Subcutaneous abdominal adipose tissue (tissue), 5 donors: ENCODE measurements around the gene BPGM.
A peak's percentile ranks its signal among the peaks of the same experiment; 100 is the strongest.
"Not testable (repeated sequence)": the region's sequence is repeated elsewhere in the genome, so short reads cannot be mapped to it uniquely, and the experiment has no call there.

Experiments
- H3K27ac ChIP-seq: one replicate; pipeline ENCODE4 v1.7.0; 2013; ENCODE audit warnings: low read depth, mild to moderate bottlenecking, inconsistent platforms, low read length, moderate library complexity
- H3K27me3 ChIP-seq, 5 donors: one replicate each; pipeline ENCODE4 v1.7.0; 2013; ENCODE audit warnings: low read length in 5 of 5, inconsistent platforms in 1 of 5; ENCODE audit not compliant: control insufficient read depth in 5 of 5, insufficient read depth in 4 of 5
- H3K36me3 ChIP-seq, 5 donors: one replicate each; pipeline ENCODE4 v1.7.0; 2013; ENCODE audit warnings: low read length in 5 of 5; ENCODE audit not compliant: control insufficient read depth in 5 of 5, insufficient read depth in 5 of 5
- H3K4me1 ChIP-seq, 5 donors: one replicate each; pipeline ENCODE4 v1.7.0; 2013; ENCODE audit warnings: low read length in 5 of 5, mild to moderate bottlenecking in 3 of 5, moderate library complexity in 1 of 5; ENCODE audit not compliant: control insufficient read depth in 5 of 5, insufficient read depth in 5 of 5
- H3K4me3 ChIP-seq, 5 donors: one replicate each; pipeline ENCODE4 v1.7.0; 2013; ENCODE audit warnings: low read length in 5 of 5, low read depth in 1 of 5
- H3K9ac ChIP-seq, 5 donors: one replicate each; pipeline ENCODE4 v1.7.0; 2013; ENCODE audit warnings: low read length in 5 of 5, mild to moderate bottlenecking in 4 of 5, moderate library complexity in 3 of 5
- H3K9me3 ChIP-seq, 5 donors: one replicate each; pipeline ENCODE4 v1.7.0; 2013; ENCODE audit warnings: low read length in 5 of 5; ENCODE audit not compliant: control insufficient read depth in 5 of 5
- donor health status: healthy.
- donor health status: healthy.
- donor health status: healthy.
- donor health status: healthy.
- donor health status: healthy.

Gene BPGM

DNA sequence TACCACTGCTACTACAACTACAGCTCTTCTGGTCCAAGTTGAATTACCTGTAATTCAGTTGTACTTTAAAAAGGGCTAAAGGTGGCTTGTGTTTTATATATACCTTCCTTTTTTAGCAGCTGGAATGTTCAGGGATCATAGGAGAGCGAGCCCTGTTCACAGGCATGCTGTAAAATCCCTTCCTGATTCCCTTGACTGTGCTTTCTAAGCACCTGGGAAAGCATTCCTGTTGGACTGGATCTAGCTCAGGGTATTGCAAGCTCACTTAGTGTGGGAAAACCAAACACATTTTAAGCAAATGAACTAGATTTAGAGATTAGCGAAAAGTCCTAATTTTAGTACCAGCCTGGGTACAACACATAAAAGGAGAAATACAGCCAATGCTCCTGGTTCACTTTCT lies 31.5 kb downstream of the BPGM start:
- Histone ChIP-seq H3K9me3 (peaks cover 0 to 4% (median 0%) of the 10 kb centered on the region in 5 donors), H3K36me3 (peaks cover 10 to 20% (median 17%) of the 10 kb centered on the region in 5 donors), H3K4me3 (no peak overlapping the region), H3K27ac (no peak overlapping the region), H3K4me1 (peaks cover 0 to 2% (median 0%) of the 10 kb centered on the region in 5 donors), H3K9ac (no peak overlapping the region), H3K27me3 (no peaks in the 10 kb centered on the region)

DNA sequence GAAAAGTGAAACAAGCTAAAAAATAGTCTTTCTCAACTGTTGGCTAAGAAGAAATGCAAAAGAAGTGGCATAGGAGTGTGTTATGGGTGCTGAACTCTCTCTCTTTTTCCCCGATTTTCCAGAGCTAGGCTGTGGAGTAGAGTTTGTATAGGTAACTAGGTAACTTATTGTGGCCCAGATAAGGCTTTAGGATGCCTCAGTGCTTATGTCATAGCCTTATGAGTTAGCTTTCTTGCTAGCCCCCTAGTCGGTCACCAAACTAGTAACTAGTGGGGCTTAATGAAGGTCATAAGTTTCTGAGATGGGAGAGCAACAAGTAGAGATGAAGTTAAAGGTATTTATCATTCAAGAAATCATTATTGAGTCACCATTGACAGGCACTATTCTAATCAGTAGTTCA lies 32.4 kb downstream of the BPGM start:
- Histone ChIP-seq H3K27me3 (no peaks in the 10 kb centered on the region), H3K9ac (no peak overlapping the region), H3K9me3 (peaks cover 0 to 4% (median 0%) of the 10 kb centered on the region in 5 donors), H3K36me3 (peaks cover 10 to 20% (median 17%) of the 10 kb centered on the region in 5 donors), H3K27ac (no peak overlapping the region), H3K4me3 (no peak overlapping the region), H3K4me1 (peaks cover 0 to 2% (median 0%) of the 10 kb centered on the region in 5 donors)

DNA sequence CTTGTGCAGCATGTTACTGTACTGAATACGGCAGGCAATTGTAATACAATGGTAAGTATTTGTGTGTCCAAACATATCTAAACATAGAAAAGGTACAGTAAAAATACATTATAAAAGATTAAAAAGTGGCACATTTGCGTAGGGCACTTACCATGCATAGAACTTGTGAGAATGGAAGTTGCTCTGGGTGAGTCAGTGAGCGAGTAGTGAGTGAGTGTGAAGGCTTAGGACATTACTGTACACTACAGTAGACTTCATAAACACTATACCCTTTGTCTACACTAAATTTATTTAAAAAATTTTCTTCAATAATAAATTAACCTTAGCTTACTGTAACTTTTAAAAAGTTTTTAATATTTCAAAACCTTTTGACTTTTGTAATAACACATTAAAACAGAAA lies 37.5 kb downstream of the BPGM start:
- Histone ChIP-seq H3K9ac (no peak overlapping the region), H3K36me3 (peaks cover 10 to 17% (median 14%) of the 10 kb centered on the region in 5 donors), H3K4me1 (peaks cover 0 to 3% (median 0%) of the 10 kb centered on the region in 5 donors), H3K4me3 (no peak overlapping the region), H3K27ac (no peak overlapping the region), H3K9me3 (no peaks in the 10 kb centered on the region), H3K27me3 (no peaks in the 10 kb centered on the region)

DNA sequence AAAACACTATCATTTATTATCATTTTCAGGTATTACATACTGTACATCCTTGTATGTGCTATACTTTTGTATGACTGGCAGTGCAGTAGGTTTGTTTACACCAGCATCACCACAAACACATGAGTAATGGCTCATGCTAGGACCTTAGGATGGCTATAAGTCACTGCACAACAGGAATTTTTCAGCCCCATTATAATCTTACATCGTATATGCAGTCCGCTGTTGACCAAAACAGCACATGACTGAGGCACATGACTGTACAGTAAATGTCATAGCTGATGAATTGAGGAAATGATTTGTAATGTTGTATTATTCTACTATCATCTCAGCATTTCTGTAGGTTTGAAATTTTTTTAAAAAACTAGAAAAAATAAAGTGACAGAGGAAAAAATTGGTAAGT lies 38.6 kb downstream of the BPGM start:
- no peak overlapping the region for H3K27ac ChIP-seq
- H3K4me3 ChIP-seq, result no peak overlapping the region
- no peaks in the 10 kb centered on the region for H3K9me3 ChIP-seq
- H3K4me1 ChIP-seq, result peaks cover 0 to 8% (median under 1%) of the 10 kb centered on the region in 5 donors
- H3K9ac ChIP-seq, result no peak overlapping the region
- peaks cover 4 to 6% (median 5%) of the 10 kb centered on the region in 5 donors for H3K36me3 ChIP-seq
- no peaks in the 10 kb centered on the region for H3K27me3 ChIP-seq

- Histone ChIP-seq H3K4me3 (no peak overlapping the region), H3K9ac (peak overlapping the region in 1 of 5 donors; percentile 8), H3K27me3 (no peaks in the 10 kb centered on the region), H3K4me1 (peaks cover 4 to 21% (median 15%) of the 10 kb centered on the region in 5 donors), H3K36me3 (no peaks in the 10 kb centered on the region), H3K27ac (no peak overlapping the region), H3K9me3 (no peaks in the 10 kb centered on the region)
These were observed 40.1 kb downstream of the BPGM start for GRCh38 chr7:134686786-134687185.

- Histone ChIP-seq H3K27ac (peak overlapping the region; percentile 60), H3K9ac (peak overlapping the region in 1 of 5 donors; percentile 50), H3K4me3 (peak overlapping the region in 4 of 5 donors; percentile 11 to 53 (median 42))
These were observed 42.9 kb downstream of the BPGM start for GRCh38 chr7:134689550-134689949.

GRCh38 chr7:134690016-134690415 lies 43.4 kb downstream of the BPGM start:
- H3K9me3 ChIP-seq, result no peaks in the 10 kb centered on the region
- H3K27ac ChIP-seq, result peak overlapping the region; percentile 60
- H3K9ac ChIP-seq, result peak overlapping the region in 1 of 5 donors; percentile 50
- H3K4me1 ChIP-seq, result peaks cover 4 to 39% (median 34%) of the 10 kb centered on the region in 5 donors
- no peaks in the 10 kb centered on the region for H3K36me3 ChIP-seq
- H3K27me3 ChIP-seq, result no peaks in the 10 kb centered on the region
- H3K4me3 ChIP-seq, result peak overlapping the region in 4 of 5 donors; percentile 11 to 53 (median 42)

More at GRCh38 chr7:134689550-134689949, 42.9 kb downstream of the BPGM start:
- H3K36me3 ChIP-seq, H3K27me3 ChIP-seq, H3K9me3 ChIP-seq: not testable (repeated sequence)
- H3K4me1 ChIP-seq, result peaks cover 4 to 35% (median 31%) of the 10 kb centered on the region in 5 donors

DNA sequence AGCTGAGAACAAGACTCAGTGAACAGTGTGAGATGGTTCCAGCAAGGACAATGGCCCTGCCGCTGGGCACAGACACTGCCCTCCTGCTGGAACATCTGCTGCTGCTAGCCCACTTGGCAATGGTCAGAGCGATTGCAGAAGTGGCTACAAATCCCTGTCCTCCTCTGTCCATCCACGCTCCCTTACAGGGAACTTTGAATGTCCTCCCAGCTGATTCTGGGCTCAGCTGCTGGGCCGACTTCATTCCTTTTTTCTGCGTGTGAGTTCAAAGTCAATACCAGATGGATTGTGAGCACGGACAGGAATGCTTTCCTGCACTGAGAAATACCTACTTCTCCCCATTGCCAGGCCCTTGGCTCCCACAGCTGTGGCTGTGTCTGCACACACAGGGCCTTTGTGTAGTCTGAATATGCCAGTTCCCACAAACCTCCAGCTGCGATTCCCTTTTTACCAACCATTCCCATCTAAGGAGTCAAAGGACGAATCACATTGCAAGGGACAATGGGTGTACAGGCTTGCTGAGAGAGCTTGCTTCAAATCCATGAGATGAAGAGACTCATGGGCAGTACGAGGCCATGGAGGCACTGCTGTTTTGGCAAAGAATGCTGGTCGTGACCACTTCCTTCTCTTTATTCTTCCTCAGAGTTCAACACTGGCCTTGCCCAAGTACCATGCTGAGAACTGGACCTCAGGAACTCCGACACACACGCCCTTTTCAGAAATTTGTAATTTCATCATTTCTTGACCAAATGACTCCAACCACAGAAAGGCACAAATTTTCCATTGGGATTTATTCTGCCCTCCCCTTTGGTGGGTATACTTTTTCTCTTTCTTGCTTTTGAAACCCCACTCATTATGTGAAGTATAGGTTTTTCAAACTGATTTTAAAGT lies 44.2 kb downstream of the BPGM start:
- no peak overlapping the region for H3K4me3 ChIP-seq
- no peaks in the 10 kb centered on the region for H3K36me3 ChIP-seq
- H3K9me3 ChIP-seq, result no peaks in the 10 kb centered on the region
- H3K4me1 ChIP-seq, result peaks cover 4 to 48% (median 42%) of the 10 kb centered on the region in 5 donors
- H3K27me3 ChIP-seq, result no peaks in the 10 kb centered on the region
- H3K27ac ChIP-seq, result peak overlapping the region; percentile 60
- no peak overlapping the region for H3K9ac ChIP-seq

- no peak overlapping the region for H3K4me3 ChIP-seq
- peak overlapping the region in 1 of 5 donors; percentile 44 for H3K9ac ChIP-seq
- peak overlapping the region; percentile 60 for H3K27ac ChIP-seq
- no peaks in the 10 kb centered on the region for H3K27me3 ChIP-seq
- peaks cover 4 to 48% (median 42%) of the 10 kb centered on the region in 5 donors for H3K4me1 ChIP-seq
- H3K9me3 ChIP-seq, result no peaks in the 10 kb centered on the region
- no peaks in the 10 kb centered on the region for H3K36me3 ChIP-seq
These were observed 45.1 kb downstream of the BPGM start for GRCh38 chr7:134691546-134692343.

DNA sequence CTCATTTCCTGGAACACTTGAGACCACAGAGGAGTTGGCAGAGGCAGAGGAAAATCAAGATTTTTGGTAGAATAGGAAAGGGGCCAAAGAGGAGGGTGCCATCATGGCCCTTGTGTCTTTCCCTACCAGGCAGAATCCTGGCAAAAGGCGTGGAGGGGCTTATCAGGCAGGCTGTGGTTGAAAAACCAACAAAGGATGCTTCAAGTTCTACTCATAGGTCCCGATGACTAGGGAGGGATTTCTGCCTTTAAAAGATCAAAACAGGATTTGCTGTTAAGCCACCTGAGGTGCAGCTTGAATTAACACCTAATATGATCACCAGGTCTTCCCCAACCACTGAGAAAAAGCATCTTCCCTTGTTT lies 45.7 kb downstream of the BPGM start:
- no peak overlapping the region for H3K4me3 ChIP-seq

More for the DNA sequence above, 45.7 kb downstream of the BPGM start:
- Histone ChIP-seq H3K27me3 (no peaks in the 10 kb centered on the region), H3K4me1 (peaks cover 4 to 48% (median 42%) of the 10 kb centered on the region in 5 donors), H3K9ac (no peak overlapping the region), H3K36me3 (no peaks in the 10 kb centered on the region), H3K27ac (no peak overlapping the region), H3K9me3 (no peaks in the 10 kb centered on the region)
